ENCODE results near the gene ETFA.
A peak's percentile ranks its signal among the peaks of the same experiment; 100 is the strongest.

The ETFA gene

GRCh38 chr15:76187163-76187562 is 124.1 kb downstream of the ETFA start:
- DNase-seq (ENCODE audit: low spot score) = no peak
- peak overlapping the region; percentile 21; the same call in 1 of the 2 replicates for H3K27ac ChIP-seq
- TF ChIP-seq CTCF (conservative IDR thresholded peaks at IDR 0.05; ENCODE audit: low read depth) = no peak
- POLR2A ChIA-PET (ENCODE audit: low non-redundant PET) = interaction anchor here (0.6 kb wide), 1 partner anchor 724 kb away, joined by 3 read pairs; no protein-coding TSS in a partner anchor
- CTCF ChIA-PET = no interaction called here

- DNase-seq (ENCODE audit: low spot score) = peak; percentile 64
- no peak; the same call in 1 of the 2 replicates for TF ChIP-seq CTCF (conservative IDR thresholded peaks at IDR 0.05; ENCODE audit: low read depth)
- peak overlapping the region; percentile 50 for H3K27ac ChIP-seq
- CTCF ChIA-PET = interaction anchor here (1.3 kb wide), 1 partner anchor 34 kb away, joined by 5 read pairs; no protein-coding TSS in a partner anchor
- POLR2A ChIA-PET (ENCODE audit: low non-redundant PET) = no interaction called here
These were observed 125.6 kb downstream of the ETFA start for GRCh38 chr15:76185716-76186115.

- no peak for DNase-seq (ENCODE audit: low spot score)
- ChIA-PET CTCF (interaction anchor here (0.7 to 1.0 kb wide), 2 partner anchors 159 to 681 kb away, joined by 3 to 4 read pairs; no protein-coding TSS in a partner anchor), POLR2A (ENCODE audit: low non-redundant PET) (no interaction called here)
- H3K27ac ChIP-seq = peak overlapping the region; percentile 50; the same call in 1 of the 2 replicates
- no peak for TF ChIP-seq CTCF (conservative IDR thresholded peaks at IDR 0.05; ENCODE audit: low read depth)
These were observed 126.6 kb downstream of the ETFA start for GRCh38 chr15:76184650-76185035.

- no peak for DNase-seq (ENCODE audit: low spot score)
- ChIA-PET POLR2A (ENCODE audit: low non-redundant PET) (no interaction called here), CTCF (interaction anchor here (0.7 kb wide), 1 partner anchor 36 kb away, joined by 3 read pairs; no protein-coding TSS in a partner anchor)
- no peak for TF ChIP-seq CTCF (conservative IDR thresholded peaks at IDR 0.05; ENCODE audit: low read depth)
- peak overlapping the region; percentile 67 for H3K27ac ChIP-seq
These were observed 127.2 kb downstream of the ETFA start for GRCh38 chr15:76183930-76184649.

- peak overlapping the region; percentile 67 for H3K27ac ChIP-seq
- no peak for TF ChIP-seq CTCF (conservative IDR thresholded peaks at IDR 0.05; ENCODE audit: low read depth)
- no peak for DNase-seq (ENCODE audit: low spot score)
- CTCF ChIA-PET = interaction anchor here (0.9 to 1.1 kb wide), 2 partner anchors 9 to 11 kb away, joined by 3 to 4 read pairs; no protein-coding TSS in a partner anchor
- POLR2A ChIA-PET (ENCODE audit: low non-redundant PET) = no interaction called here
These were observed 129.6 kb downstream of the ETFA start for GRCh38 chr15:76181705-76182107.

- CTCF ChIA-PET = no interaction called here
- POLR2A ChIA-PET (ENCODE audit: low non-redundant PET) = no interaction called here
- TF ChIP-seq CTCF (conservative IDR thresholded peaks at IDR 0.05; ENCODE audit: low read depth) = no peak
- peak overlapping the region; percentile 32; the same call in 1 of the 2 replicates for H3K27ac ChIP-seq
- no peak for DNase-seq (ENCODE audit: low spot score)
These were observed 130.9 kb downstream of the ETFA start for GRCh38 chr15:76180321-76180720.
